OCI-M2 (cell line): Measurements from ENCODE around the gene ADGRL3.
"Not testable (repeated sequence)": the region's sequence is repeated elsewhere in the genome, so short reads cannot be mapped to it uniquely, and the experiment has no call there.

ENCODE experiments used
- DNase-seq: peaks from one replicate; lab custom pipeline; 2025; ENCODE audit not compliant: unreplicated experiment; lab: John Stamatoyannopoulos, UW

The ADGRL3 gene

DNA sequence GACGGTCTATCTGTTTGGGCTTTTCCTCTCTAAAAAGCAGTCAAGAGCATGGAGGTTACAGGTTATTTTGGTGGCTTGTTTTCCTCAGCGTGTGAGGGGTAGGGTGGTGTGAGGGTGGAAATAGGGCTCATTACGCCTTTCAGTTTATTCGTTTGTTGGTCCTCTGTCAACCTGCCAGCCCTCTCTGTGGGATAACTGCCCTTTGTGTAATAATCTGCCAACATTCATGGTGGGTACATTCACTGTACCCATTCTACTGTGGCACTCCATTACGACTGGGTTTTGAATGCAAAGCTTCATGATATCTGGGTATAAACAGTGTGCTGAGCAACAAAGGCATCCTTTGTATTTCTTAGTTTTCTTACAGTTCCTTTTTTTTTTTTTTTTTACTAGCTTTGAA lies 136.4 kb downstream of the ADGRL3 start:
- no peak for DNase-seq

GRCh38 chr4:61336916-61337315 lies 136.8 kb downstream of the ADGRL3 start:
- no peak for DNase-seq

DNA sequence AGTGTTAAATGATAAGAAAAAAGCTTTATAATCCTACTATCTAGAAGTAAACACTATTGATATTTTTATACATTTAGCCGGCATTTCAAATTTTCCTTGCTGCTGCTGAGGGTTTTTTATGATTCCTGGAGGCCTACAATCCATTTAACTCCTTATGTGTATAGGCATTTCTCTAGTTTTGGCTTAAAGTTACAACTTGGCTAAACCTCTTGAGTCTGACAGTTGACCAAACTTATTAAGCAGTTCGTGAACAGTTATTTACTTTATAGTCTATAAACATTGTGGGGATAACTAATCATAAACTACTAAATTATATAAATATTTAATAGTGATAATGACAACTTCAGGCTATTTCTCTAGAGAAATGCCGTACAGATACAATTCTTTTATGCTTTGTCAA lies 141.9 kb downstream of the ADGRL3 start:
- no peak for DNase-seq

GRCh38 chr4:61350932-61351331 lies 150.8 kb downstream of the ADGRL3 start:
- DNase-seq: no peak

GRCh38 chr4:61356696-61357095 lies 156.6 kb downstream of the ADGRL3 start:
- no peak for DNase-seq

DNA sequence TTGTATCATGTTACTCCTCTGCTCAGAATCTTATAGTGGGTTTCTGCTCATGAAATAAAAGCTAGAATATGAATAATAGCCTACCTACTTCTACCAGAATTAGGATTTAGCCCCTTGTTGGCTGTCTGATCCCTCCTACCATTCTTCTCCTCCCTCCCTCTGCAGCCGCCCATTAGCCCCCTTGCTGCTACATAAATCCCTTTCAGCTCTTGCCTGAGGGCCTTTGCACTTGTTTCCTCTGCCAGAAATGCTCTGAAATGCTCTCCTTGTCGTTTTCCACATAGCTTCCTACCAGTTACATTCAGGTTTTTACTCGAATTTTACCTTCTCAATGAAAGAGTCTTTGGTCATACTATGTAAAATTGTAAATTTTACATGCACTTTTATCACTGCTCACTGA lies 159.2 kb downstream of the ADGRL3 start:
- no peak for DNase-seq

DNA sequence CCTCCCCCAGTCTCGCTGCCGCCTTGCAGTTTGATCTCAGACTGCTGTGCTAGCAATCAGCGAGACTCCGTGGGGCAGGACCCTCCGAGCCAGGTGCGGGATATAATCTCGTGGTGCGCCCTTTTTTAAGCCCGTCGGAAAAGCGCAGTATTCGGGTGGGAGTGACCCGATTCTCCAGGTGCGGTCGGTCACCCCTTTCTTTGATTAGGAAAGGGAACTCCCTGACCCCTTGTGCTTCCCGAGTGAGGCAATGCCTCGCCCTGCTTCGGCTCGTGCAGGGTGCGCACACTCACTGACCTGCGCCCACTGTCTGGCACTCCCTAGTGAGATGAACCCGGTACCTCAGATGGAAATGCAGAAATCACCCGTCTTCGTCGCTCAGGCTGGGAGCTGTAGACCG lies 172.7 kb downstream of the ADGRL3 start:
- not testable (repeated sequence) for DNase-seq

- no peak for DNase-seq
These were observed 173.8 kb downstream of the ADGRL3 start for GRCh38 chr4:61373901-61374440.

- no peak for DNase-seq
These were observed 174.3 kb downstream of the ADGRL3 start for GRCh38 chr4:61374447-61374891.

- no peak for DNase-seq
These were observed 175.2 kb downstream of the ADGRL3 start for GRCh38 chr4:61375301-61375700.

- DNase-seq: no peak
These were observed 176.2 kb downstream of the ADGRL3 start for GRCh38 chr4:61376301-61376700.

DNA sequence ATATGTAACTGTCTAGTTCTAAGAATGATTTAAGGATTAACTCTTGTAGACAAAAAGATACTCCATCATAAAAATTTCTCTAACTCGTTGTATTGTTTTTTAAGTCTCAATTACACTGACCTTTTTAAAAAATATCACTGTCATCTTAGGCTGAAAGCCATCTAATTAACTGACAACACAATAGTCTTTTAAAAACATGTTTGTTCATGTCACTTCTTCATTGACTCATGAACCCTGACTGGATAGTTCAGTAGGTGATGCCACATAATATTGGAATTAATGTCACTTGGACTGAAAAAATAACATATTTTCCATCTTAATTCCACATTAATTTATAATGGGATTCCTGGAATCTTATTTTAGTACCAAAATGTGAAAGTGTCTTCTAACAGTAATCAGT lies 179.3 kb downstream of the ADGRL3 start:
- no peak for DNase-seq

- no peak for DNase-seq
These were observed 180.7 kb downstream of the ADGRL3 start for GRCh38 chr4:61380865-61381264.

- DNase-seq: no peak
These were observed 185.1 kb downstream of the ADGRL3 start for GRCh38 chr4:61385256-61385655.

GRCh38 chr4:61387372-61387771 lies 187.2 kb downstream of the ADGRL3 start:
- DNase-seq: not testable (repeated sequence)

GRCh38 chr4:61389640-61390039 lies 189.5 kb downstream of the ADGRL3 start:
- DNase-seq: no peak

- no peak for DNase-seq
These were observed 195.6 kb downstream of the ADGRL3 start for GRCh38 chr4:61395754-61396153.

DNA sequence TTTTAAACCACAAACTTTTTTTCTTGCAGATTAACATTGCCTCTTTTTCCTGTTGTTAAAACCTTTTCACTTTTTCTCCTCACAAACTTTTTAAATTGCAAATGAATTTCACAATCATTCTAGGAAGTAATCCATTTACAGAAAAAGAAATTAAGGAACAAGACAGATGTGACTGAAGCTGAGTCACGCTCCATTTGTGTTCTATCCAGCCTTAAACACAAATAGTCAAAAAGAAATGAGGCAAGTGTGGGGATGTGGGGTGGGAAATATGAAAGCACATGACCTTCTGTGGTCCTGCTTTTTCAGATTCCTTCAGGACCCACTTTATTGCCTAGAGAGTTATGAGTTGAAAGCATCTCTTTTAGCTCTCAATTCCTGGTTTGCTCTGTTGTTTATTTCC lies 197.0 kb downstream of the ADGRL3 start:
- DNase-seq: no peak

GRCh38 chr4:61400439-61401038 lies 200.4 kb downstream of the ADGRL3 start:
- no peak for DNase-seq

DNA sequence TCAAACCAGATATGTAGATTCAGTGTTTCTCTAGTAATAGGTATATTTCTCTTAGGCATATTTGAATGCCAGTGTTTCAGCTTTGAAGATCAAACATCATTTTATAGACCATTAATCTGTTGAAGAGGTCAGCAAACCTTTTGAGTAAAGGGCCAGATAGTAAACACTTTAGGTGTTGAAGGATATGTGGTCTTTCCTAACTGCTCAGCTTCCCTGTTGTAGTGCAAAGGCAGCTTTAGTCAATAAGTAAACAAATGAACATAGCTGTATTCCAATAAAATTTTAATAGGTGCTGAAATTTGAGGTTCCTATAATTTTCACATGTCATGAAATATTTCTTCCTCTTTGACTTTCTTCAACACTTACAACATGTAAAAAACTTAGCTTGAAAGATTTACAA lies 201.6 kb downstream of the ADGRL3 start:
- no peak for DNase-seq

GRCh38 chr4:61405307-61405706 lies 205.2 kb downstream of the ADGRL3 start:
- no peak for DNase-seq

- DNase-seq: no peak
These were observed 206.6 kb downstream of the ADGRL3 start for GRCh38 chr4:61406677-61407076.
